Kidney (tissue), 14 donors: ENCODE results near the gene JOSD2. TPM values are rescaled to one million over a fixed set of nuclear protein-coding genes. Genes with fewer than 3 reads are reported as not detected.

Experiments used
- DNase-seq, 5 donors: peaks; one replicate each; pipeline ENCODE4 v3.0.0-alpha.2; 2013 to 2020
- FAIRE-seq: peaks from 2 replicates; lab custom pipeline; 2012; peaks lifted over from hg19 to GRCh38; lab: Jason Lieb, UNC
- H3K27ac ChIP-seq, 2 donors: one replicate each; pipeline ENCODE4 v1.7.0; 2013; ENCODE audit warnings: low read depth in 2 of 2, low read length in 2 of 2, inconsistent platforms in 1 of 2
- H3K27me3 ChIP-seq: one replicate; pipeline ENCODE4 v1.7.1; 2013; ENCODE audit warnings: low read length, inconsistent platforms; ENCODE audit not compliant: control insufficient read depth, insufficient read depth
- H3K36me3 ChIP-seq, 3 donors: one replicate each; pipeline versions ENCODE4 v1.7.0 to v1.7.1; 2013; ENCODE audit warnings: low read length in 3 of 3, control low read depth in 1 of 3, inconsistent platforms in 1 of 3; ENCODE audit not compliant: insufficient read depth in 3 of 3, control insufficient read depth in 2 of 3
- H3K4me1 ChIP-seq, 3 donors: one replicate each; pipeline versions ENCODE4 v1.7.0 to v1.7.1; 2013; ENCODE audit warnings: low read length in 3 of 3, inconsistent platforms in 1 of 3, low read depth in 1 of 3; ENCODE audit not compliant: control insufficient read depth in 2 of 3, insufficient read depth in 2 of 3
- H3K4me3 ChIP-seq, 3 donors: one replicate each; pipeline versions ENCODE4 v1.7.0 to v1.8.1; 2013; ENCODE audit warnings: low read length in 3 of 3, control low read depth in 1 of 3, inconsistent platforms in 1 of 3
- H3K9ac ChIP-seq, 3 donors: one replicate each; pipeline versions ENCODE4 v1.7.0 to v1.7.1; 2013; ENCODE audit warnings: low read length in 3 of 3, control low read depth in 1 of 3, inconsistent platforms in 1 of 3
- H3K9me3 ChIP-seq, 3 donors: one replicate each; pipeline versions ENCODE4 v1.7.0 to v1.7.1; 2013; ENCODE audit warnings: low read length in 3 of 3, control low read depth in 1 of 3, inconsistent platforms in 1 of 3; ENCODE audit not compliant: control insufficient read depth in 2 of 3, insufficient read depth in 1 of 3
- intact Hi-C: fragments of 100-400 bp; cut with DNase I; formaldehyde crosslinking; loops from one replicate; pipeline ENCODE4 v1.11.1; 2022
- polyA plus RNA-seq: library from polyadenylated mRNA; stranded (reverse); fragments of 350-450 nt; fragmentation: Illumina TruSeq; extraction: RNeasy Lipid Tissue Mini Kit (QIAGEN cat#74804); gene quantifications from one replicate; pipeline ENCODE4 v1.2.3, GENCODE V29; 2014; ENCODE audit warnings: low read depth, low replicate concordance; ENCODE audit not compliant: insufficient read depth
- total RNA-seq: library from RNA; stranded (reverse); fragmentation: NEBNext Ultra II Directional; extraction: Animal tissue kit (Norgen Biotek cat#: 25700); gene quantifications from one replicate; pipeline ENCODE4 v1.2.1, GENCODE V29; 2021
- TF ChIP-seq, protein P1 (sequence below): IDR thresholded peaks from 3 replicates; pipeline ENCODE4 v1.5.1; 2012; ENCODE audit warnings: mild to moderate bottlenecking, moderate library complexity, borderline replicate concordance; ENCODE audit not compliant: insufficient read depth; ENCODE audit errors: extremely low read depth
- donor health status: control.
- donor health status: control.
- donor health status: control.
- donor health status: control.
- donor health status: control.
- donor health status: DM: yes; HTN: yes; CAD: no.
- donor health status: Normal renal cell carcinoma (clear cell type).

Gene JOSD2
- total and polyA plus RNA-seq, 2 donors from 2014 or later = 31.7 to 73.7 TPM

DNA sequence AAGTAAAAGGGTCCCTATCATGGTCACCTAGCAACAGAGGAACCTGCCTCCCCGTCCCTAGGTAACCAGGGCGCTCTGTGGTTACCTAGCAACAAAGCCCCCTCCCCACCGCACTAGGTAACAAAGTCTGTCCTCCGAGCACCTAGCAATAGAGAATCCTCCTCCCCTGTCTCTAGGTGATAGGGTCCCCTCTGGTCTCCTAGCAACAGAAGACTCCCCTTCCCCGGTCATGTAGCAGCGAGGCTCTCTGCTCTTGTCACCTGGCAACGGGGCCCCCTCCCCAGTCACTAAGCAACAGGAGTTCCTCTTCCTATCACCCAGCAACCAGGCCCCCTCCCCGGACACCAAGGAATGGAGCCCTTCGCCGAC, 307 bp downstream of the JOSD2 start:
- Histone ChIP-seq H3K27ac (peak overlapping the region in 1 of 2 donors; percentile 27), H3K9ac (peak overlapping the region; percentile 1 to 78 (median 73)), H3K9me3 (no peaks in the 10 kb centered on the region), H3K27me3 (no peaks in the 10 kb centered on the region), H3K36me3 (no peaks in the 10 kb centered on the region), H3K4me3 (peak overlapping the region; percentile 33 to 88 (median 75)), H3K4me1 (peaks cover 0 to 9% (median 6%) of the 10 kb centered on the region in 3 donors)
- no peak for FAIRE-seq
- intact Hi-C loops = no loop called here
- TF ChIP-seq, protein P1, sequence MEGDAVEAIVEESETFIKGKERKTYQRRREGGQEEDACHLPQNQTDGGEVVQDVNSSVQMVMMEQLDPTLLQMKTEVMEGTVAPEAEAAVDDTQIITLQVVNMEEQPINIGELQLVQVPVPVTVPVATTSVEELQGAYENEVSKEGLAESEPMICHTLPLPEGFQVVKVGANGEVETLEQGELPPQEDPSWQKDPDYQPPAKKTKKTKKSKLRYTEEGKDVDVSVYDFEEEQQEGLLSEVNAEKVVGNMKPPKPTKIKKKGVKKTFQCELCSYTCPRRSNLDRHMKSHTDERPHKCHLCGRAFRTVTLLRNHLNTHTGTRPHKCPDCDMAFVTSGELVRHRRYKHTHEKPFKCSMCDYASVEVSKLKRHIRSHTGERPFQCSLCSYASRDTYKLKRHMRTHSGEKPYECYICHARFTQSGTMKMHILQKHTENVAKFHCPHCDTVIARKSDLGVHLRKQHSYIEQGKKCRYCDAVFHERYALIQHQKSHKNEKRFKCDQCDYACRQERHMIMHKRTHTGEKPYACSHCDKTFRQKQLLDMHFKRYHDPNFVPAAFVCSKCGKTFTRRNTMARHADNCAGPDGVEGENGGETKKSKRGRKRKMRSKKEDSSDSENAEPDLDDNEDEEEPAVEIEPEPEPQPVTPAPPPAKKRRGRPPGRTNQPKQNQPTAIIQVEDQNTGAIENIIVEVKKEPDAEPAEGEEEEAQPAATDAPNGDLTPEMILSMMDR = no peak
- DNase-seq = peak in 1 of 5 donors; percentile 94

DNA sequence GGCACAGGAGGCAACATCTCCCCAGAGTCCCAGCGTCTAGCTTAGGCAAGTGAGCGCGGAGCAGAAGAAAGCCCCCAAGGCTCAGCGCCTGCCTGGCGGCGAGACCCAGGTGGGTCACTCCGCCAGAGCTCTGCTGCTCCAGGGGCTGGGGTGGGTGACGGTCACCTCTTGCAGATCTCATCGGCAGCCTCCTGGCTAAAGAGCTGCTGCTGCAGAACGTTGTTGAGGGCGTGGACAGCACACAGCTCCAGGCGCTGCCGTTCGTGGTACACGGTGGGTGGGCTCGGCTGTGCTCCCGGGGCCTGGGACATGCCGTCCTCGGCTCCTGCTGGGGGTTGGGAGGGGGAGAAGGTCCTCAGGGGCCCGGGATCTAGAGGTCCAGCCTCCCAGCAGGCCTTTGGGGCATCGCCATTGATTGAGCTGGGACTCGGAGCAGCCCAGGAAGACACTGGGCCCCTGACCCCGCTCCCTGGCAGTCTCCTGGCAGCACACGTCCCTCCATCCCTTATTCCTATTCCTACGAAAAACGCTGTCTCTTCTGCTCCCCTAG, 795 bp downstream of the JOSD2 start:
- peak overlapping the region; percentile 33 to 88 (median 75) for H3K4me3 ChIP-seq
- TF ChIP-seq, protein P1 = no peak
- peak overlapping the region in 1 of 2 donors; percentile 27 for H3K27ac ChIP-seq
- no peak for FAIRE-seq
- peak in 3 of 5 donors; percentile 21 to 85 (median 81) for DNase-seq
- peak overlapping the region; percentile 1 to 78 (median 73) for H3K9ac ChIP-seq
- H3K36me3 ChIP-seq = no peaks in the 10 kb centered on the region
- intact Hi-C loops = no loop called here
- H3K9me3 ChIP-seq = no peaks in the 10 kb centered on the region
- H3K27me3 ChIP-seq = no peaks in the 10 kb centered on the region
- peaks cover 0 to 9% (median 6%) of the 10 kb centered on the region in 3 donors for H3K4me1 ChIP-seq

DNA sequence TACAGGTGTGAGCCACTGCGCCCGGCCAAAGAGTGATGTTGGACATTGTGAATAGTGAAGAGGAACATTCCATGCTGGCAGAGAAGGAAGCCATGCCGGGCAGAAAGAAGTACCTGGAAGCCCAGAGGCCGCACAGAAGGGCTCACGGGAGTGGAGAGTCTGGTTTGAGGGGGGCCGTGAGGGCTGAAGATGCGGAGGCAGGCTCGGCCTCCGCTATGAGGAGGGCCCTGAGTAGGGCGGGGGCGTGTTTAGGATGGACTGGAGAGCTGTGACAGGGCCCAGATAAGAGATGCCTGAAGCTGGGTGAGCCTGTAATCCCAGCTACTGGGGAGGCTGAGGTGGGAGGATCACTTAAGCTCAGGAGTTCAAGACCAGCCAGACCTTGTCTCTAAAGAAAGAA, 1.6 kb downstream of the JOSD2 start:
- Histone ChIP-seq H3K36me3 (no peaks in the 10 kb centered on the region), H3K27ac (no peak overlapping the region), H3K27me3 (no peaks in the 10 kb centered on the region), H3K4me3 (no peak overlapping the region), H3K9ac (no peak overlapping the region), H3K9me3 (no peaks in the 10 kb centered on the region), H3K4me1 (peaks cover 0 to 9% (median 6%) of the 10 kb centered on the region in 3 donors)
- FAIRE-seq (no peak), DNase-seq (peak in 2 of 5 donors; percentile 55 to 59)
- intact Hi-C loops = no loop called here
- TF ChIP-seq, protein P1 = no peak

DNA sequence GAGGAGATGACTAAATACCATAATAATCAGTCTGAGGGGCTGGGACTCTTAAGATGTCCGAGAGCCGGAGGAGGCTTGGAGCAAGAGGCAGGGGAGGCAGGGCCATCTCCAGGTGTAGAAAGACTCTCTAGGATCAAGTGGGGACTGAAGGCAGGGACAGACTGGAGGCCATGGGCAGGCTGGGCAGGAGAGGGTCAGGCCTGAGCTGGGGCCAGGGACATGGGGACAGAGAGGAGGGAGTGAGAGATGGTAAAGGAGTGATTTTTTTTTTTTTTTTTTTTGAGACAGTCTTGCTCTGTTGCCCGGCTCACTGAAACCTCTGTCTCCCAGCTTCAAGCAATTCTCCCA, 2.2 kb downstream of the JOSD2 start:
- DNase-seq = peak in 1 of 5 donors; percentile 23
- H3K9ac ChIP-seq = no peak overlapping the region

More for the DNA sequence above, 2.2 kb downstream of the JOSD2 start:
- H3K4me3 ChIP-seq = no peak overlapping the region
- TF ChIP-seq, protein P1 = no peak
- no peaks in the 10 kb centered on the region for H3K36me3 ChIP-seq
- H3K9me3 ChIP-seq = no peaks in the 10 kb centered on the region
- no peak overlapping the region for H3K27ac ChIP-seq
- H3K4me1 ChIP-seq = peaks cover 0 to 7% (median 6%) of the 10 kb centered on the region in 3 donors
- no peak for FAIRE-seq
- H3K27me3 ChIP-seq = no peaks in the 10 kb centered on the region
- intact Hi-C loops = no loop called here
